Superior temporal gyrus (tissue), 1 donor: ENCODE measurements around the gene LRRK1.
A peak's percentile ranks its signal among the peaks of the same experiment; 100 is the strongest.

Source experiments
- DNase-seq: peaks from one replicate; pipeline ENCODE4 v3.0.0-alpha.2; 2016; ENCODE audit errors: extremely low spot score

Gene LRRK1

GRCh38 chr15:101006931-101007691 lies 88.0 kb downstream of the LRRK1 start:
- DNase-seq, result peak; percentile 93

DNA sequence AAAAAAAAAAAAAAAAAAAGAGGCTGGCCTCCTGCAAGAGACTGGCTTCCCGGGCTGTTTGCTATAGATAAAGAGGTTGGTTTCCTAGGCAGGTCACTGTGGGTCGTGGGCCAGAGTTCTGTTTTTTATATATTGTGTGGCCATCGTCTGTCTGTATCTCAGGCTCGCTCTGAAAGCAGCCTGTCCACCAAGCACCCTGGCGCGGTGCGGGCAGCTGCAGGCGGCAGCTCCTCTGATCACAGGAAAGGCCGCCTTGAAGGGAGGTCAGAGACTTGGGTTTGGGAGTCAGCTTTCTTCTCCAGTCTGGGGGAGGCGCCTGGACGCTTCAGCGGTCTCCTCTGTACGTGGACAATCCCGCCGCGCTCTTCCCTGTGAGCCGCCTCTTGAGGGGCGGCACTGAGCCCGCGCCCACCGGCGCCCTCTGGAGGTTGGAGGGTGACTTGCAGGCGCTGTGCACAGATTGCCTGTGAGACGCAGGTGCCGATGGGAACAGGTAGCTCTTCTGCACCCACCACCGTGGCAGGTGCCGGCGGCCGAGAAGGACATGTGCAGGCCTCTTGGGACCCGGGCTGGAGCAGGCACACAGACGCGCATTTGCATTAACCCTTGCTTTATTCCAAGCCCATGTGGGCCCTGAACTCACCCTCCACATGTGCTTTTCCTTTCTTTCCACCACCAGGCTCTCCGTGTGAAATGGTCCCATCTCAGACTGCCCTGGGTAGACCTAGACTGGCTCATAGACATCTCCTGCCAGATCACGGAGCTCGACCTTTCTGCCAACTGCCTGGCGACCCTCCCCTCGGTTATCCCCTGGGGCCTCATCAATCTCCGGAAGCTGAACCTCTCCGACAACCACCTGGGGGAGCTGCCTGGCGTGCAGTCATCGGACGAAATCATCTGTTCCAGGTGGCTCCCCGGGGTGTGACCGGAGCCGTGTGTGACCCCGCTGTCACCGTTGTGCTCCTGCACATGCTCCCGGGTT lies 89.3 kb downstream of the LRRK1 start:
- peak; percentile 73 for DNase-seq

DNA sequence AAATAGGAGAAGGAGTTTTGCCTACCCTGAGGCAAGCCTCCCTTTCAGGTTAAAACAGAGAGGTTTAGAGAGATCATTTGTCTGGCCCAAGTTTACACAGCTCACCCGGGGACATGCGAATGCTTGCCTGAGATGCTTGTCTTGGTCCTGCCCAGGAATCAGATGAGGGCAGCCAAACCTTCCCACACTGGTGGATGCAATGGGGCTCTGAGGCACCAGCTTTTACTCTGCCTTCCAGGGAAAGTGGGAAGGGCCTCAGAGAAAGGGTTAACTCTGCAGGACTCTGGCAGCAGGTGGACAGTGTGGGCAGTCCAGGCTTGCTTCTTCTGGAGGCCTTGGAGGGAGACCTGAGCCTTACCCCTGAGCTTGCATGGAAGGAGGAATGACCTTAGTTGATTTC lies 90.0 kb downstream of the LRRK1 start:
- no peak for DNase-seq

- no peak for DNase-seq
Measured at GRCh38 chr15:101010781-101011180, 91.6 kb downstream of the LRRK1 start.

- DNase-seq, result no peak
Measured at GRCh38 chr15:101012326-101013200, 93.4 kb downstream of the LRRK1 start.

DNA sequence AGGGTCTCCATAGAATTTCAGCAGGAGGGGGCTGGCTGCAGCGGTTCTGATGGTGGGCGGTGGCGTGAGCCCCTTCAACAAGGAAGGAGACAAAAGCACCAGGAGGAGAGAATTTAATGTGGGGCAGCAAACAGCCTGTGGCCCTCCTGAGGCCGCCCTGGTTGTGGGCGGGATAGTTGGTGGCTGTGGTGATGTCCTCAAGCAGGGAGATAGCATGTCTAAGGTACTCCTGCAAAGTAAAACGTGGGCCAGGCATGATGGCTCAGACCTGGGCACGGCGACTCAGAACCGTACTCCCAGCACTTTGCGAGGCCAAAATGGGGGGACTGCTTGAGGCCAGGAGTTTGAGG lies 94.0 kb downstream of the LRRK1 start:
- no peak for DNase-seq

GRCh38 chr15:101013769-101014675 lies 94.9 kb downstream of the LRRK1 start:
- DNase-seq, result no peak

DNA sequence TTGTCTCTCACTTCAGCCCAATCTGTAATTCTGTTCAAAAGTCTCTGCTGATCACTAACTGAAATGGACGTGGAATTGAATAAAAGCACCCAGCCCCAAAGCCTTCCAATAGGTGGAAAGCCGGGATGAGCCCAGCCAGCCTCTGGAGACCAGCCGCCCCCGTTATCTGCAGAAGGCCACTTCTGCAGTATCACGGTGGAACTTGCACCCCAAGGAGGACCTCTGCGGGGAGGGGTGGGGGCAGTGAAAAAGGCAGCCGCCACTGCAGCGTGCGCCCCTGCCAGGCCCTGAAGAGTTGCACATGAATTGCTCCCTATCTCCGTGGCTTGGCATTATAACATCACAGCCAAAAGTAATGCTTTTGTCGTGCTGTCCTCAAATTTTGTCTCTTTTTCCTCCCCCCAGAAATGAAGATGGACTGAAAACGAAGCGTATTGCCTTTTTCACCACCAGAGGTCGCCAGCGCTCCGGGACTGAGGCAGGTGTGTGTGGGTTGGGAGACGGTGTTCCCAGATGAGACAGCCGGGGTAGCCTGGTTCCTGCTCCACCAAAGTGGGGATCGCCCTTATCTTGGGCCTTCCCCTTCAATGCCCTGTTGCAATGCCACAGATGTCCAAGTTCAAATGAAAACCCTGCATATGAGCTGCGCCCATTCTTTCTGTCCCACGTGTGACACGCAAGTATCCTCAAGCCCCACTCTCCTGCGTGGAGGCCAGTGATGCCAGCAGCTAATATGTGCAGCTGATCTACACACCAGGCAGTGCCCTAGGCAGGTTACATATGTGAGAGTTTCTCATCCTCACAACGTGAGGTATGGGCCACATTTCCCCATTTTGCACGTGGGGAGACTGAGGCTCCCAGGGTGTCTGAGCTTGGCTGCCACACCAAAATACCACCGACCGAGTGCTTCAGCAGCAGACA lies 96.0 kb downstream of the LRRK1 start:
- peak; percentile 88 for DNase-seq

GRCh38 chr15:101016581-101016980 lies 97.4 kb downstream of the LRRK1 start:
- DNase-seq, result no peak

DNA sequence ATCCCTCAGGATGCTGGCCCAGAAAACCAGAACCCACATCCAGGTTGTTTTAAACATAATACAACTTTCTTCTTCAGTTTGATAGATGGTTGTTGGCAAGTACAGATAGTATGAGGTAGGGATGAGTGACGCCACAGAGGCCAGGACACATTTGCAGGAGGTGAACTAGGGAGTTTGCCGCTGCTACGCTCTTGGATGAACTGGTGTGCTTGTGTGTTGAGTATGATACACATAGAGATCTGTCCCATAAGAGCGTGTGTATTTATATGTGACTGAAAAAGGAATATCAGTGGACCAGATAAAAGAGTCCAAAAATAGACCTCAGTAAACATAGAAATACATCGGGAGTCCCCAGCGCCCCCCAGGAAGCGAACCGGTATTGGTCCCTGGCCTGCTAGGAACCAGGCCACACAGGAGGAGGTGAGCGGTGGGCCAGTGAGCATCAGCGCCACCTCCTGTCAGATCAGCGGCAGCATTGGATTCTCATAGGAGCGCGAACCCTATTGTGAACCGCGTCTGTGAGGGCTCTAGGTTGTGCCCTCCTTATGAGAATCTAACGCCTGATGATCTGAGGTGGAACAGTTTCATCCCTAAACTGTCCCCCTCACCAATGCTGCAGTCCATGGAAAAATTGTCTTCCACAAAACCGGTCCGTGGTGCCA lies 98.1 kb downstream of the LRRK1 start:
- no peak for DNase-seq

DNA sequence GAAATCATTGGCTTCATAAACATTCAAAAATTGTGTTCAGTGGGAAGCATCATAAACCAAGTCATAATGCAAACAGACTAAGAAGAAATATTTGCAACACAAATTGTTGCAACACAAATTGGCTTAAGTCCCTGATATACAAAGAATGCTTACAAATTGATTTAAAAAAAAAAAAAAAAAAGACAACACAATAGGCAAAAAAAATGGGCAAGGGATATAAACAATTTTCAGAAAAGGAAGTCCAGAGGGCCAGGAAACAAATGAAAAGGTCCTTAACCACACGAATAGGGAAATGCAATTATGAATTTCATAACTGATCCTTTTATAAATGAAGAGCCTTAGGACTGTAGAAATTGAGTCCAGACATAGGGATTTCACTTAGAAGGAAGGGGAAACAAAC lies 98.9 kb downstream of the LRRK1 start:
- DNase-seq, result no peak

- no peak for DNase-seq
Measured at GRCh38 chr15:101018450-101018849, 99.3 kb downstream of the LRRK1 start.

DNA sequence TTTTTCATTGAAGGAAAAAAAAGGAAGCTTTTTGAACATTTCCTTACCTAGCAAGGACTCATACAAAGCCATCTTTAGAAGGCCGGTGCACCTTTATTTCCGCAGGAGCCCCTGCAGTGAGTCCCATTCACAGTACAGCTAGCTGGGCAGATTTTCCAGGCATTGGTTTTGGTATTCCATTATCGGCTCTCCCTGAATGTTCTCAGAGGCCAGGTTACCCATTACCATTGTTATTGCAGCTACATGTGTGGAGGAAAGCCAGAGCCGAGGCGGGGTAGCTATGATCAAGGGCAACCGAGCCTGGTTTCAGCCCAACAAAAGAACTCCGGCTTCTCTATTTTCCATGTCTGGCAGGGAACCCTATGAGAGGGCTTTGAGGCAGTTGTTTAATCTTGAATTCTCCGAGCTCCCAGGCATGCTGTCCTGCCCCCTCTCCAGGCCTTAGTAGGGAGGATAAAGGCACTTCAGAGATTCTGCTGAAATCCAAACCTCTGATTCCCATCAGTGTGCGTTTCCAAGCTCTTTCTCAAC lies 100.3 kb downstream of the LRRK1 start:
- no peak for DNase-seq

DNA sequence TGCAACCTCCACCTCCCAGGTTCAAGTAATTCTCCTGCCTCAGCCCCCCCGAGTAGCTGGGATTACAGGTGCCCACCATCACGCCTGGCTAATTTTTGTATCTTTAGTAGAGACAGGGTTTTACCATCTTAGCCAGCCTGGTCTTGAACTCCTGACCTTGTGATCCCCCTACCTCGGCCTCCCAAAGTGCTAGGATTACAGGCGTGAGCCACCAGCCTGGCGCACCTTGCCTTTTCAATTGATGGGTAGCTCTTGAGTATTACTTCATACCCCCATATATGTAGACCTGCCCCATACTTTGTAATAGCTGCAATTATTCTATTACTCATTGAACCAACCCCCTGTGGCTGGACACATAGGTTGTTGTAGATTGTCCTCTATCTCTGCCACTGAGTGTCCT lies 101.3 kb downstream of the LRRK1 start:
- no peak for DNase-seq

GRCh38 chr15:101020945-101021344 lies 101.8 kb downstream of the LRRK1 start:
- DNase-seq, result no peak

DNA sequence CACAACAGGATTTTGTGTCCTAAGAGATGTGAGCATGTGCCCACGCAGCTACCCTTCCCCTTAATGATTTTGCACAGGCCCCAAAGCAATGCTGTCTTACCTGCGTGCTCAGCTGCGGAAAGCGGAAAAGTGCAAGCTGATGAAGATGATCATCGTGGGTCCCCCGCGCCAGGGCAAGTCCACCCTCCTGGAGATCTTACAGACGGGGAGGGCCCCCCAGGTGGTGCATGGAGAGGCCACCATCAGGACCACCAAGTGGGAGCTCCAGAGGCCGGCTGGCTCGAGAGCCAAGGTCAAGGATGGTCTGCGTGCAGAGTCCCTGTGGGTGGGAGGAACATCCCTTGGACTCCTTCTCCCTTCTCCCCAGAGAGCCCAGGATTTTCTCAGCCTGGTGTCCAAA lies 103.1 kb downstream of the LRRK1 start:
- DNase-seq, result no peak

- no peak for DNase-seq
Measured at GRCh38 chr15:101022876-101023275, 103.7 kb downstream of the LRRK1 start.

DNA sequence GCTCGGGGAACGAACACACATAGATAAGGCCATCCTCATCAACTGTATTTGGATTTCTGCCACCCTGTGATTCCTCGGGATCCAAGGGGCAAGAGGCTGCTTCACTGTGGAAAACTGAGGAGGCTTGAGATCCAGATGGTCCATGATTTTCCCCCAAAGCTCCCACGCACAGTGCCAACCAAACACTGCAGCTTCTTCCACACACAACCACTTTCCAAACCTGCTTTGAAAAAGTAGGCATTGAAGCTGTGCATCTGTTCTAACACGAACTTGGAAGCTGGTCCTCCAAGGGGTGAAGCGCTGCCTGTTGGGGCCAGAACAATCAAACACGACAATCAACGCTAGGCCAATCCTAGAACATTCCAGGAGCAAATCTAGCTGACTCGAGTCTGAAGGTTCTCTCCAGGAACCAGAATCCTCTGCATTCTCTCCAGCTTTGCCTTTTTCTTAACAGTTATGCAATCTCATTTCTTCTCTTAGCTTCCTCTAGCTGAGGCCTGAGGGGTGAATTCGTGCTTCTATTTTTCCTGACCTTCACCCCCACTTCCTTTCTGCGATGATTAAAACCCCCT lies 104.4 kb downstream of the LRRK1 start:
- peak; percentile 49 for DNase-seq
